Prostate gland (tissue), 2 donors: Measurements from ENCODE around the gene ZSCAN9. TPM values are rescaled to one million over a fixed set of nuclear protein-coding genes. Genes with fewer than 3 reads are reported as not detected.

Source experiments
- DNase-seq: peaks from one replicate; pipeline ENCODE4 v3.0.0-alpha.2; 2019; ENCODE audit warnings: low spot score
- H3K27ac ChIP-seq, 2 donors: fragments of 200-600 bp; sonication (generic); 2 replicates each; pipeline ENCODE4 v1.5.1; 2017 to 2019
- H3K27me3 ChIP-seq: fragments of 200-600 bp; sonication (generic); replicated peaks from 2 replicates; pipeline ENCODE4 v1.5.1; 2019; ENCODE audit not compliant: insufficient read depth
- H3K36me3 ChIP-seq, 2 donors: fragments of 200-600 bp; sonication (generic); 1 replicate in 1 of 2; 2 replicates in 1 of 2; pipeline versions ENCODE4 v1.5.1 to v1.8.1; 2017 to 2019
- H3K4me1 ChIP-seq: fragments of 200-600 bp; sonication (generic); replicated peaks from 2 replicates; pipeline ENCODE4 v1.5.1; 2019
- H3K4me3 ChIP-seq, 2 donors: fragments of 200-600 bp; sonication (generic); 2 replicates each; pipeline ENCODE4 v1.5.1; 2017 to 2019
- H3K9me3 ChIP-seq: fragments of 200-600 bp; sonication (generic); 2 replicates; pipeline ENCODE4 v1.5.1; 2017
- POLR2A ChIP-seq: fragments of 450-650 bp; IDR thresholded peaks from one replicate; pipeline ENCODE4 v1.6.1; 2016; ENCODE audit warnings: antibody characterized with exemption, mild to moderate bottlenecking
- POLR2AphosphoS5 ChIP-seq: sonication (generic); formaldehyde crosslinking; IDR thresholded peaks from one replicate; pipeline ENCODE4 v1.6.1; 2017; ENCODE audit warnings: antibody characterized with exemption
- WGBS: methylation state at CpG from one replicate; pipeline ENCODE4 v1.1.5; 2018; 5-methylcytosine and 5-hydroxymethylcytosine counted together
- intact Hi-C: fragments of 100-400 bp; cut with DNase I; formaldehyde crosslinking; loops from one replicate; pipeline ENCODE4 v1.14.2; 2022
- total RNA-seq, 2 donors: library from RNA; depleted of rRNA; stranded (reverse); fragments of >200 nt; gene quantifications; one replicate each; pipeline ENCODE4 v1.1.0, GENCODE V29; 2016
- TF ChIP-seq, protein P1 (sequence below), 4 experiments: fragments of 200-600 bp in 2 of 4; fragments of 450-650 bp in 2 of 4; sonication (generic) in 2 of 4; IDR thresholded peaks; 1 replicate in 3 of 4; 2 replicates in 1 of 4; pipeline ENCODE4 v1.5.1; 2016 to 2019; ENCODE audit warnings: antibody characterized with exemption in 4 of 4, mild to moderate bottlenecking in 2 of 4, moderate library complexity in 2 of 4

The ZSCAN9 gene
- total RNA-seq, 2 donors from 2014 or later: 16.7 to 17.3 TPM

DNA sequence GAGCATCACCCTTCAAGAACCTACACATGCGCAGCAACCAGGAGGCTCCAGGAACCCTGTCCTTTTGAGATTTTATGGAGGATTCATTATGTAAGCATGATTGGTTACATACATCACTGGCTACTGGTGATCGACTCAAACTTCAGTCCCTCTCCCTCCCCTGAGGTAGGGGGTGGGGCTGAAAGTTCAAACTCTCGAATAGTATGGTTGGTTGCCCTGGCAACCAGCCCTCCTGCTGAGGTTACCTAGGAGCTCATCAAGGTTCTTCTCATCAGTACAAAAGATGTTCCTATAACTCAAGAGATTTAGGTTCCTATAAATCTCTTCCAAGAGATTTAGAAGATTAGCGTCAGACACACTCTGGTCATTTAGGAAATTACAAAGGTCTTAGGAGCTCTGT lies 21.9 kb upstream of the ZSCAN9 start:
- Histone ChIP-seq H3K36me3 (no peaks in the 10 kb centered on the region), H3K9me3 (no peaks in the 10 kb centered on the region), H3K4me1 (no peaks in the 10 kb centered on the region), H3K4me3 (no peak overlapping the region), H3K27ac (no peak overlapping the region), H3K27me3 (peaks cover 19% of the 10 kb centered on the region)
- TF ChIP-seq POLR2A: no peak
- TF ChIP-seq, protein P1, sequence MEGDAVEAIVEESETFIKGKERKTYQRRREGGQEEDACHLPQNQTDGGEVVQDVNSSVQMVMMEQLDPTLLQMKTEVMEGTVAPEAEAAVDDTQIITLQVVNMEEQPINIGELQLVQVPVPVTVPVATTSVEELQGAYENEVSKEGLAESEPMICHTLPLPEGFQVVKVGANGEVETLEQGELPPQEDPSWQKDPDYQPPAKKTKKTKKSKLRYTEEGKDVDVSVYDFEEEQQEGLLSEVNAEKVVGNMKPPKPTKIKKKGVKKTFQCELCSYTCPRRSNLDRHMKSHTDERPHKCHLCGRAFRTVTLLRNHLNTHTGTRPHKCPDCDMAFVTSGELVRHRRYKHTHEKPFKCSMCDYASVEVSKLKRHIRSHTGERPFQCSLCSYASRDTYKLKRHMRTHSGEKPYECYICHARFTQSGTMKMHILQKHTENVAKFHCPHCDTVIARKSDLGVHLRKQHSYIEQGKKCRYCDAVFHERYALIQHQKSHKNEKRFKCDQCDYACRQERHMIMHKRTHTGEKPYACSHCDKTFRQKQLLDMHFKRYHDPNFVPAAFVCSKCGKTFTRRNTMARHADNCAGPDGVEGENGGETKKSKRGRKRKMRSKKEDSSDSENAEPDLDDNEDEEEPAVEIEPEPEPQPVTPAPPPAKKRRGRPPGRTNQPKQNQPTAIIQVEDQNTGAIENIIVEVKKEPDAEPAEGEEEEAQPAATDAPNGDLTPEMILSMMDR (IDR thresholded peaks at IDR 0.05): no peak
- TF ChIP-seq POLR2AphosphoS5: no peak
- WGBS: 38% methylated on average over 4 of the region's 4 CpGs
- no peak for DNase-seq
- intact Hi-C loops: no loop called here

DNA sequence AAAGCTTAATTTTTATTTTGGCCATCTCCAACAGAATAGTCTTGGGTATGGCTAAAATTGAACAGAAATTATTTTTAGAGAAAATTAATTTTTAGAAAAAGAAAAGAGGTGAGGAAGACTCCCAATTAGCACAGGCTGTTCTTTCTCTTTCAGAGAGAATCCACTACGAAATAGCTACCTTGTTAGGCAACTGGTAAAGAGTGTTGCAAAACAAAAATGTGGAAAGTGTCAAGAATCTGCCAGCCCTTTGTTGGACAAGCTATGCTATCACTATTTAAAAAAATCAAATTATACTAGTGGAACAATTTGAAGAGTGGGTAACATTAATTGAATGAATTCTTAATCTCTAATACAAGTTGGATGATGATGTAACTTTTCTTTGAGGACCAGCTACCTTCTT lies 19.2 kb upstream of the ZSCAN9 start:
- Histone ChIP-seq H3K27me3 (peaks cover 29% of the 10 kb centered on the region), H3K4me1 (no peaks in the 10 kb centered on the region), H3K27ac (no peak overlapping the region), H3K9me3 (no peaks in the 10 kb centered on the region), H3K4me3 (no peak overlapping the region), H3K36me3 (no peaks in the 10 kb centered on the region)
- WGBS: 67% methylated on average over 1 of the region's 1 CpG
- DNase-seq: no peak
- TF ChIP-seq POLR2A (no peak), POLR2AphosphoS5 (no peak)
- TF ChIP-seq, protein P1 (IDR thresholded peaks at IDR 0.05): no peak
- intact Hi-C loops: no loop called here

DNA sequence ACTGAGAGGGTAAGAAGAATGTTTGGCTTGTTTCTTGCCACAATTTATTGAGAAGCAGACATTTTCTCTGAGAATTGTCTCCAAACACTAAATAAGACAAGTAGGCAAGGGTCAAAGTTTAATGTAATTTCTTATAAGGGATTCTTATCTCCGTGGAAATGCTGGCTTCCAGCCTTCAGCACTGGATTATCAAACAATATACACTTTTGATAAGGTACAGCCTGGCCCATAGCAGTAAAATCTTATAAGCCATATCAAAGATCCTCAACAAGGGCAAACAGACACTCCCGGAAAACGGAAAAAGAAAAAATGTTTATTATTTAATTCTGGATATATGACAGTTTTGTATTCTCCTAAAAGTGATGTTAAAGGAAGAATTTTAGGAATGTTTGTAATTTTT lies 18.5 kb upstream of the ZSCAN9 start:
- intact Hi-C loops: no loop called here
- no peak for DNase-seq
- H3K4me3 ChIP-seq: no peak overlapping the region
- TF ChIP-seq POLR2A: no peak
- TF ChIP-seq, protein P1 (IDR thresholded peaks at IDR 0.05): no peak
- H3K9me3 ChIP-seq: no peaks in the 10 kb centered on the region
- H3K4me1 ChIP-seq: no peaks in the 10 kb centered on the region
- WGBS: 45% methylated on average over 3 of the region's 3 CpGs
- no peak overlapping the region for H3K27ac ChIP-seq
- H3K36me3 ChIP-seq: no peaks in the 10 kb centered on the region
- H3K27me3 ChIP-seq: peaks cover 30% of the 10 kb centered on the region

DNA sequence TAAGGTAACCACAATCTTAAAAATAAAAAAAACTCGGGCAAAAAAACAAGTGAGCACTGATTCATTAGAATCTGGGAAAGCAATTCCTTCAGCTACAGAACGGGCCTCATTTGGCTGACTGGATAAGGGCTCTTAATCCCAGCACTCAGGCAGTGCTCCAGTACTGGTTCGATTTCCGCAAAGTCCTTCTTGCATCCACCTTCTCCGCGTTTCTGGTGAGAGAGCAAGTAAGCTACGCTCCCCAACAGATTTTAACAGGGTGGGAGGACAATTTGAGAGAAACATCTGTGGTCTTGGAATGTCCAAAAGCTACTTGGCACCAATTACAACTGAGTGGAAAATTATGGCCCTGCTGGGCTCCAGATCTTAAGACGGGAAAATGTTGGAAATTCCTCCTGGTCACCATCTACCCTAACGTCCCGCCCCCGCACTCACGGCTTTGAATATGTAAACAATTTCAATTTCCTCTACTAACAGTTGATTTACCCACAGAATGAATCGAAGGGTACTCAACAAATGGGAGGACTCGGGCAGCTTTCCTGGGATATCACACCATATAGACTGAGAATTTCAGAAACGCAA lies 18.1 kb upstream of the ZSCAN9 start:
- TF ChIP-seq, protein P1 (IDR thresholded peaks at IDR 0.05): no peak
- no peak for TF ChIP-seq POLR2AphosphoS5
- TF ChIP-seq POLR2A: no peak
- intact Hi-C loops: no loop called here
- DNase-seq: no peak
- Histone ChIP-seq H3K27me3 (peaks cover 35% of the 10 kb centered on the region), H3K36me3 (no peaks in the 10 kb centered on the region), H3K9me3 (no peaks in the 10 kb centered on the region), H3K4me3 (no peak overlapping the region), H3K4me1 (no peaks in the 10 kb centered on the region), H3K27ac (no peak overlapping the region)
- WGBS: 17% methylated on average over 15 of the region's 15 CpGs

DNA sequence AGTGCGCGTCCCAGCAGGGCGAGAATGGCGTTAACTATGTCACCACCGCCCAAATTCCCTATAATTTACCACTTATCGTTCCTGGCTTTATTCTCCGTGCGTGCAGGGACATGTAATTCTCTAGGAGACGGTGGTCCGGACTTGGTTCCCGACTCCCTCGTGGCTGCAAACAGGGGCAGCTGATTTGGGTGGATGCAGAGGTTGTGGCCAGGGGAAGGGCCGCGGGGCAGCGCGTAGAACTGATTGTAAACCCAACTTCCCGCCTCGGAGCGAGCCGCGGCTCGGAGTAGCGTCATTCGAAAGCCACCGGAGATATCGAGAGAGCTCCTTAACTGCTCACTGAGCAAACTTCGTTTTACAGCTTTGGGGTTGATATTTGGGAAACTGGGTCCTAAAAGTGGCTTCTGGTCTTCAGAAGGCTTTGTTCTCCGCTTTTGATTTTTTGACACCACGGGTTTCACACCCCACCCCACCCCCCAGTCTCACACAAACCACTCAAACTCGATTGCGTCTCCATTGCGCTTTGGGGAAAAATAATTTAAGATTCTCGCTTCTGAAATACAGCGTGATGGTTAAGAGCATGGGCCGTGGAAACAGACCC lies 17.5 kb upstream of the ZSCAN9 start:
- Histone ChIP-seq H3K4me1 (no peaks in the 10 kb centered on the region), H3K9me3 (no peaks in the 10 kb centered on the region), H3K36me3 (no peaks in the 10 kb centered on the region), H3K27me3 (peaks cover 37% of the 10 kb centered on the region), H3K4me3 (no peak overlapping the region), H3K27ac (no peak overlapping the region)
- intact Hi-C loops: no loop called here
- WGBS: 6% methylated on average over 35 of the region's 35 CpGs
- TF ChIP-seq POLR2A (no peak), POLR2AphosphoS5 (no peak)
- TF ChIP-seq, protein P1 (IDR thresholded peaks at IDR 0.05): no peak
- DNase-seq: no peak
